DOHH2 (cell line): ENCODE data around the gene RDH11.

Source experiments
- H3F3A ChIP-seq: fragments of 200-600 bp; sonication (generic), shearing (Covaris generic); 2 replicates; pipeline ENCODE4 v1.6.0; 2016; ENCODE audit warnings: antibody characterized with exemption, mild to moderate bottlenecking; ENCODE audit not compliant: control insufficient read depth, insufficient read depth
- H3K27ac ChIP-seq: fragments of 200-600 bp; sonication (generic); 2 replicates; pipeline ENCODE4 v1.5.1; 2014; ENCODE audit warnings: low read depth, mild to moderate bottlenecking, low read length, moderate library complexity
- H3K27me3 ChIP-seq: fragments of 200-600 bp; sonication (generic); 2 replicates; pipeline ENCODE4 v1.6.1; 2014; ENCODE audit warnings: mild to moderate bottlenecking, low read length, mixed read lengths; ENCODE audit not compliant: control insufficient read depth
- H3K36me3 ChIP-seq: fragments of 200-600 bp; sonication (generic); 2 replicates; pipeline ENCODE4 v1.6.1; 2014; ENCODE audit warnings: mild to moderate bottlenecking, low read length, moderate library complexity, mixed read lengths; ENCODE audit not compliant: control insufficient read depth
- H3K4me1 ChIP-seq: fragments of 200-600 bp; sonication (generic); 2 replicates; pipeline ENCODE4 v1.6.1; 2014; ENCODE audit warnings: mild to moderate bottlenecking, low read length, mixed read lengths; ENCODE audit not compliant: control insufficient read depth
- H3K4me2 ChIP-seq: fragments of 200-600 bp; sonication (generic); 2 replicates; pipeline ENCODE4 v1.6.0; 2014; ENCODE audit warnings: mild to moderate bottlenecking, low read length, moderate library complexity
- H3K4me3 ChIP-seq: fragments of 200-600 bp; sonication (generic); 2 replicates; pipeline ENCODE4 v1.5.1; 2014; ENCODE audit warnings: mild to moderate bottlenecking, low read length, mixed read lengths
- H3K79me2 ChIP-seq: fragments of 200-600 bp; sonication (generic); 2 replicates; pipeline ENCODE4 v1.6.1; 2014; ENCODE audit warnings: mild to moderate bottlenecking, low read length, mixed read lengths; ENCODE audit not compliant: control insufficient read depth
- H3K9me2 ChIP-seq: fragments of 200-600 bp; sonication (generic); replicated peaks from 2 replicates; pipeline ENCODE4 v1.6.1; 2014; ENCODE audit warnings: mild to moderate bottlenecking, low read length, mixed read lengths; ENCODE audit not compliant: control insufficient read depth
- H3K9me3 ChIP-seq: fragments of 200-600 bp; sonication (generic); 2 replicates; pipeline ENCODE4 v1.6.1; 2014; ENCODE audit warnings: antibody characterized with exemption, low read length, mixed read lengths; ENCODE audit not compliant: control insufficient read depth, insufficient read depth
- H4K20me1 ChIP-seq: fragments of 200-600 bp; sonication (generic); 2 replicates; pipeline ENCODE4 v1.6.0; 2014; ENCODE audit warnings: low read depth, mild to moderate bottlenecking, antibody characterized with exemption, low read length, moderate library complexity; ENCODE audit not compliant: control insufficient read depth, insufficient read depth
- CTCF ChIP-seq: fragments of 200-600 bp; sonication (generic); IDR thresholded peaks from one replicate; pipeline ENCODE4 v1.5.1; 2014; ENCODE audit warnings: antibody characterized with exemption, mild to moderate bottlenecking, low read depth, low read length; ENCODE audit not compliant: poor library complexity, severe bottlenecking
- EZH2phosphoT487 ChIP-seq: fragments of 200-600 bp; sonication (generic); IDR thresholded peaks from 2 replicates; pipeline ENCODE4 v1.6.1; 2017; ENCODE audit warnings: borderline replicate concordance, mild to moderate bottlenecking, antibody characterized with exemption, low read length, moderate library complexity, mixed read lengths

Gene RDH11

GRCh38 chr14:67641480-67641879, 54.1 kb downstream of the RDH11 start:
- H3K36me3 ChIP-seq = peaks cover 4% of the 10 kb centered on the region; the same call in 1 of the 2 replicates
- peaks cover 4% of the 10 kb centered on the region for H3K4me1 ChIP-seq
- H3K27me3 ChIP-seq = no peaks in the 10 kb centered on the region
- H3K27ac ChIP-seq = no peak overlapping the region
- no peaks in the 10 kb centered on the region for H3F3A ChIP-seq
- no peaks in the 10 kb centered on the region for H3K9me2 ChIP-seq
- H3K4me3 ChIP-seq = no peak overlapping the region
- H3K9me3 ChIP-seq = no peaks in the 10 kb centered on the region
- no peaks in the 10 kb centered on the region for H4K20me1 ChIP-seq
- no peak overlapping the region for H3K4me2 ChIP-seq
- TF ChIP-seq EZH2phosphoT487 (no peak), CTCF (no peak)
- H3K79me2 ChIP-seq = no peaks in the 10 kb centered on the region

GRCh38 chr14:67638642-67639041, 56.9 kb downstream of the RDH11 start:
- no peaks in the 10 kb centered on the region for H3K79me2 ChIP-seq
- no peaks in the 10 kb centered on the region for H3F3A ChIP-seq
- H3K9me3 ChIP-seq = no peaks in the 10 kb centered on the region
- H3K27ac ChIP-seq = no peak overlapping the region
- no peaks in the 10 kb centered on the region for H4K20me1 ChIP-seq
- no peaks in the 10 kb centered on the region for H3K9me2 ChIP-seq
- no peak overlapping the region for H3K4me3 ChIP-seq
- H3K4me2 ChIP-seq = no peak overlapping the region
- TF ChIP-seq CTCF (no peak), EZH2phosphoT487 (no peak)
- no peaks in the 10 kb centered on the region for H3K27me3 ChIP-seq
- H3K36me3 ChIP-seq = no peaks in the 10 kb centered on the region
- H3K4me1 ChIP-seq = peaks cover 10% of the 10 kb centered on the region

GRCh38 chr14:67636361-67636919, 59.1 kb downstream of the RDH11 start:
- TF ChIP-seq EZH2phosphoT487 = no peak
- TF ChIP-seq CTCF = no peak
- peak overlapping the region; percentile 25; the same call in 1 of the 2 replicates for H3K27ac ChIP-seq
- H3K4me2 ChIP-seq = peak overlapping the region; percentile 3

More at GRCh38 chr14:67636361-67636919, 59.1 kb downstream of the RDH11 start:
- no peaks in the 10 kb centered on the region for H3K9me3 ChIP-seq
- no peaks in the 10 kb centered on the region for H3F3A ChIP-seq
- H3K4me1 ChIP-seq = peaks cover 10% of the 10 kb centered on the region
- no peaks in the 10 kb centered on the region for H3K27me3 ChIP-seq
- H3K79me2 ChIP-seq = no peaks in the 10 kb centered on the region
- H3K36me3 ChIP-seq = no peaks in the 10 kb centered on the region
- H3K4me3 ChIP-seq = no peak overlapping the region
- H3K9me2 ChIP-seq = no peaks in the 10 kb centered on the region
- no peaks in the 10 kb centered on the region for H4K20me1 ChIP-seq
